GM19240 (cell line): ENCODE data around the gene ZNF200.
"Not testable (repeated sequence)": the region's sequence is repeated elsewhere in the genome, so short reads cannot be mapped to it uniquely, and the experiment has no call there.

Experiments used
- DNase-seq: peaks from one replicate; pipeline ENCODE4 v3.0.0; 2011; ENCODE audit warnings: low spot score; ENCODE audit not compliant: insufficient read length

The ZNF200 gene

GRCh38 chr16:3202903-3203539, 31.9 kb downstream of the ZNF200 start:
- DNase-seq: no peak

GRCh38 chr16:3198334-3199072, 36.5 kb downstream of the ZNF200 start:
- DNase-seq: no peak

GRCh38 chr16:3197694-3198333, 37.1 kb downstream of the ZNF200 start:
- not testable (repeated sequence) for DNase-seq

GRCh38 chr16:3195975-3196374, 39.0 kb downstream of the ZNF200 start:
- no peak for DNase-seq

GRCh38 chr16:3194792-3195191, 40.2 kb downstream of the ZNF200 start:
- DNase-seq: no peak

- DNase-seq: no peak
These were observed 41.4 kb downstream of the ZNF200 start for GRCh38 chr16:3193221-3194212.

- no peak for DNase-seq
These were observed 42.4 kb downstream of the ZNF200 start for GRCh38 chr16:3192476-3193019.

- DNase-seq: no peak
These were observed 44.0 kb downstream of the ZNF200 start for GRCh38 chr16:3190949-3191353.

GRCh38 chr16:3189869-3190268, 45.1 kb downstream of the ZNF200 start:
- DNase-seq: no peak

GRCh38 chr16:3188925-3189825, 45.8 kb downstream of the ZNF200 start:
- no peak for DNase-seq

- no peak for DNase-seq
These were observed 46.4 kb downstream of the ZNF200 start for GRCh38 chr16:3188675-3188924.

GRCh38 chr16:3187798-3188674, 46.9 kb downstream of the ZNF200 start, which contains the start of gene OR1F1:
Gene OR1F1, plus strand, starts transcription at chr16:3188204.
- DNase-seq: no peak

GRCh38 chr16:3186946-3187690, 47.8 kb downstream of the ZNF200 start:
- DNase-seq: no peak

GRCh38 chr16:3183445-3184139, 51.4 kb downstream of the ZNF200 start:
- DNase-seq: no peak

- DNase-seq: no peak
These were observed 52.1 kb downstream of the ZNF200 start for GRCh38 chr16:3182608-3183444.

GRCh38 chr16:3182293-3182607, 52.7 kb downstream of the ZNF200 start:
- DNase-seq: not testable (repeated sequence)

GRCh38 chr16:3180445-3180878, 54.5 kb downstream of the ZNF200 start:
- no peak for DNase-seq
